GM12878 (cell line): Measurements from ENCODE around the gene FRYL. TPM values are rescaled to one million over a fixed set of nuclear protein-coding genes. Genes with fewer than 3 reads are reported as not detected.

Experiments used
- ATAC-seq: fragments of 200-7000 bp; cut with Tn5 transposase; 3 replicates; pipeline ENCODE4 v1.9.1; 2020; ENCODE audit warnings: mild to moderate bottlenecking, moderate library complexity
- BruUV-seq: library from RNA; stranded (reverse); fragments of 400-500 nt; replicated peaks from 2 replicates; lab custom pipeline; 2021; lab: Mats Ljungman, UMichigan
- CTCF ChIA-PET: fragments of 300-600 bp; sonication (Branson Sonifier 250); formaldehyde crosslinking; extraction: SDS; loops from one replicate; lab custom pipeline; 2021; ENCODE audit warnings: inconsistent platforms; lab: Yijun Ruan, JAX
- POLR2A ChIA-PET: fragments of 350-600 bp; formaldehyde crosslinking; extraction: SDS; loops from one replicate; lab custom pipeline; 2021; ENCODE audit warnings: inconsistent platforms; lab: Charles Lee
- RAD21 ChIA-PET: fragments of 300-600 bp; sonication (Branson Sonifier 250); formaldehyde crosslinking; loops from one replicate; lab custom pipeline; 2023; ENCODE audit warnings: antibody characterized with exemption; ENCODE audit not compliant: unreplicated experiment; lab: Charles Lee
- SMC1A ChIA-PET: fragments of 300-600 bp; sonication (Branson Sonifier 250); formaldehyde crosslinking; loops from one replicate; lab custom pipeline; 2023; ENCODE audit not compliant: unreplicated experiment, uncharacterized antibody; lab: Charles Lee
- DNase-seq: peaks from one replicate; pipeline ENCODE4 v3.0.0-alpha.2; 2011; ENCODE audit warnings: low read depth, low spot score
- FAIRE-seq: peaks from 3 replicates; lab custom pipeline; 2011; peaks lifted over from hg19 to GRCh38; lab: Jason Lieb, UNC
- H2AFZ ChIP-seq: 2 replicates; pipeline ENCODE4 v1.6.0; 2011; ENCODE audit warnings: low read depth, low read length, control low read depth; ENCODE audit not compliant: control insufficient read depth
- H3K27ac ChIP-seq: 2 replicates; pipeline ENCODE4 v1.5.1; 2011; ENCODE audit warnings: control low read depth; ENCODE audit not compliant: control insufficient read depth, insufficient read depth
- H3K27me3 ChIP-seq, 2 experiments: replicated peaks in 1 of 2; 2 replicates each; pipeline versions ENCODE4 v1.6.0 to v1.6.1; 2011; ENCODE audit warnings: low read length in 1 of 2; ENCODE audit not compliant: control insufficient read depth in 2 of 2, insufficient read depth in 2 of 2
- H3K36me3 ChIP-seq, 2 experiments: 2 replicates each; pipeline ENCODE4 v1.5.1; 2011; ENCODE audit warnings: low read length in 1 of 2; ENCODE audit not compliant: control insufficient read depth in 2 of 2, insufficient read depth in 2 of 2
- H3K4me1 ChIP-seq: 2 replicates; pipeline ENCODE4 v1.6.1; 2011; ENCODE audit warnings: mild to moderate bottlenecking, low read length, moderate library complexity, mixed read lengths; ENCODE audit not compliant: control insufficient read depth, insufficient read depth
- H3K4me2 ChIP-seq: 2 replicates; pipeline ENCODE4 v1.6.0; 2011; ENCODE audit warnings: control low read depth; ENCODE audit not compliant: control insufficient read depth, insufficient read depth
- H3K4me3 ChIP-seq: fragments of 200-600 bp; sonication (generic); 2 replicates; pipeline ENCODE4 v1.5.1; 2016
- H3K79me2 ChIP-seq: 2 replicates; pipeline ENCODE4 v1.6.0; 2011; ENCODE audit warnings: low read length; ENCODE audit not compliant: control insufficient read depth, insufficient read depth
- H3K9ac ChIP-seq: 2 replicates; pipeline ENCODE4 v1.8.0; 2011; ENCODE audit warnings: low read length, control low read depth, mixed read lengths; ENCODE audit not compliant: control insufficient read depth, insufficient read depth
- H3K9me3 ChIP-seq: replicated peaks from 3 replicates; pipeline ENCODE4 v1.5.1; 2011; ENCODE audit warnings: mild to moderate bottlenecking, low read length; ENCODE audit not compliant: control insufficient read depth, insufficient read depth
- H4K20me1 ChIP-seq: 2 replicates; pipeline ENCODE4 v1.6.0; 2011; ENCODE audit not compliant: control insufficient read depth, insufficient read depth
- NBN ChIP-seq: fragments of 450-650 bp; IDR thresholded peaks from 2 replicates; pipeline ENCODE4 v1.6.1; 2016
- NFYB ChIP-seq: IDR thresholded peaks from 2 replicates; pipeline ENCODE4 v1.6.1; 2011; ENCODE audit warnings: low read depth, mild to moderate bottlenecking, low read length, improper control_type of control experiment, moderate library complexity; ENCODE audit not compliant: insufficient read depth
- PAX5 ChIP-seq: IDR thresholded peaks from 2 replicates; pipeline ENCODE4 v1.6.1; 2011; ENCODE audit warnings: low read depth, low read length, borderline replicate concordance
- WGBS: methylation state at CpG from one replicate; pipeline ENCODE4 v1.1.6; 2016; ENCODE audit warnings: low lambda C conversion rate; ENCODE audit not compliant: insufficient replicate concordance, insufficient coverage; ENCODE audit errors: missing lambda C conversion rate; 5-methylcytosine and 5-hydroxymethylcytosine counted together
- in situ Hi-C: fragments of 300-500 bp; cut with MboI; formaldehyde crosslinking; loops from 9 replicates; pipeline ENCODE4 v1.14.3; 2018; ENCODE audit warnings: mixed read lengths
- intact Hi-C: fragments of 100-400 bp; cut with micrococcal nuclease; formaldehyde crosslinking; loops from one replicate; pipeline ENCODE4 v1.14.2; 2022; ENCODE audit not compliant: unreplicated experiment
- polyA plus RNA-seq, 11 experiments: library from polyadenylated mRNA; depleted of rRNA in 4 of 11; unstranded in 6 of 11; stranded (reverse) in 5 of 11; fragments of >200 nt; fragmentation: Nextera tagmentation in 4 of 11; fragmentation: Illumina TruSeq in 1 of 11; extraction: Ambion mirVana in 4 of 11; extraction: Trizol in 1 of 11; gene quantifications; 1 replicate in 1 of 11; 2 replicates in 10 of 11; pipeline versions ENCODE4 v1.2.1 to v1.2.3, GENCODE V29; 2011 to 2016; ENCODE audit warnings: inconsistent platforms in 2 of 11, missing spikeins in 2 of 11, low read depth in 1 of 11
- total RNA-seq, 4 experiments: library from RNA; depleted of rRNA in 3 of 4; stranded (reverse); fragments of >200 nt in 3 of 4; fragmentation: Illumina TruSeq in 1 of 4; extraction: Trizol in 1 of 4; gene quantifications; 2 replicates each; pipeline versions ENCODE4 v1.2.1 to v1.2.3, GENCODE V29; 2013 to 2021
- TF ChIP-seq, protein P1 (sequence below): fragments of 450-650 bp; IDR thresholded peaks from 2 replicates; pipeline ENCODE4 v1.6.1; 2018; ENCODE audit warnings: borderline replicate concordance, mild to moderate bottlenecking; ENCODE audit not compliant: partially characterized antibody

The FRYL gene
- total and polyA plus RNA-seq, 10 of the 15 experiments (the other 5 are each of a cell fraction or from before 2014, with no cell fraction given): 10.3 to 50.6 (median 28.7) TPM

DNA sequence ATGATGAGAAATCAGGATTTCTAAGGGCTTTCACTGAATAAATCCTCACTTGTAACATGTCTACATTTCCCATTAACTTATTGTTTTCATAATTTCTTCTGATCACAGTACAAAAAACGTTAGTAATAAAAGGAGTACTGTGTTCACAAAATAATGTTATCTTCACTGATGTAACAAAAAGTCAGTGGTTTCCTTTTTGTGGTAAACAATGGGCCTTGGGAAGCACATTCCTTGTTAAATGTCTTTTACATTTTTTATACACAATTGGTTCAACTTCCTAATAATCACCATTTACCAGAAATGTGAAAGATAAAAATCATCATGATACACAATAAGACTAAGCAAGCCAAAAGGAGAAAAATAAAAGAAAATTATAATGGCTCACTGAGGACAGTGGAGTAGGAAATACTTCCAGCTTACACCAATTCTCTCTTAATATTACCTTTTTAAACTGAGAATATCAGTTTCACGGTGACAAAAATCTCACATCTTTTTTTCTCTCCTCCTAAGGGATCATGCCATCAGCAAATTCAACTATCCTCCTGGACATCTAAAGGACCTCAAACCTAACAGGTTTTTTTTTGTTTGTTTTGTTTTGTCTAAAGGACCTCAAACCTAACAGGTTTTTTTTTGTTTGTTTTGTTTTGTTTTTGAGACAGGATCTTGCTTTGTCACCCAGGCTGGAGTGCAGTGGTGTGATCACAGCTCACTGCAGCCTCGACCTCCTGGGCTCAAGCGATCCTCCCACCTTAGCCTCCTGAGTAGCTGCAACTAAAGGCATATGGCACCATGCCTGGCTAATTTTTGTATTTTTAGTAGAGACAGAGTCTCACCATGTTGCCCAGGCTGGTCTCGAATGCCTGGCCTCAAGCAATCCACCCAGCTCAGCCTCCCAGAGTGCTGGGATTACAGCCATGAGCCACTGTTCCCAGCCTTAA, 57.3 kb downstream of the FRYL start:
- Histone ChIP-seq H3K27me3 (no peaks in the 10 kb centered on the region), H3K4me3 (no peak overlapping the region), H3K9ac (no peak overlapping the region), H2AFZ (no peak overlapping the region), H3K4me1 (no peaks in the 10 kb centered on the region; the same call in 1 of the 2 replicates), H3K4me2 (no peak overlapping the region)
- no peak for ATAC-seq
- no TSS peak for BruUV-seq
- in situ Hi-C loops (no loop called here), intact Hi-C loops (no loop called here)
- ChIA-PET RAD21 (no interaction called here), CTCF (no interaction called here)
- FAIRE-seq: no peak
- 75% methylated on average over 5 of the region's 5 CpGs for WGBS
- no peak for DNase-seq
- TF ChIP-seq NBN (no peak), PAX5 (no peak), NFYB (no peak)
- TF ChIP-seq, protein P1, sequence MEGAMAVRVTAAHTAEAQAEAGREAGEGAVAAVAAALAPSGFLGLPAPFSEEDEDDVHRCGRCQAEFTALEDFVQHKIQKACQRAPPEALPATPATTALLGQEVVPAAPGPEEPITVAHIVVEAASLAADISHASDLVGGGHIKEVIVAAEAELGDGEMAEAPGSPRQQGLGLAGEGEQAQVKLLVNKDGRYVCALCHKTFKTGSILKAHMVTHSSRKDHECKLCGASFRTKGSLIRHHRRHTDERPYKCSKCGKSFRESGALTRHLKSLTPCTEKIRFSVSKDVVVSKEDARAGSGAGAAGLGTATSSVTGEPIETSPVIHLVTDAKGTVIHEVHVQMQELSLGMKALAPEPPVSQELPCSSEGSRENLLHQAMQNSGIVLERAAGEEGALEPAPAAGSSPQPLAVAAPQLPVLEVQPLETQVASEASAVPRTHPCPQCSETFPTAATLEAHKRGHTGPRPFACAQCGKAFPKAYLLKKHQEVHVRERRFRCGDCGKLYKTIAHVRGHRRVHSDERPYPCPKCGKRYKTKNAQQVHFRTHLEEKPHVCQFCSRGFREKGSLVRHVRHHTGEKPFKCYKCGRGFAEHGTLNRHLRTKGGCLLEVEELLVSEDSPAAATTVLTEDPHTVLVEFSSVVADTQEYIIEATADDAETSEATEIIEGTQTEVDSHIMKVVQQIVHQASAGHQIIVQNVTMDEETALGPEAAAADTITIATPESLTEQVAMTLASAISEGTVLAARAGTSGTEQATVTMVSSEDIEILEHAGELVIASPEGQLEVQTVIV: no peak
- TF ChIP-seq, all 136 proteins: peak for 0
- ChIA-PET POLR2A (no interaction called here), SMC1A (no interaction called here)
- peaks cover 50% of the 10 kb centered on the region for H3K79me2 ChIP-seq
- H3K9me3 ChIP-seq: no peaks in the 10 kb centered on the region; the same call in none of the 3 replicates
- no peaks in the 10 kb centered on the region; a peak in 1 of 4 replicates for H3K36me3 ChIP-seq
- no peaks in the 10 kb centered on the region for H4K20me1 ChIP-seq
- H3K27ac ChIP-seq: no peak overlapping the region
